Measurements from ENCODE around the gene TWIST2. TPM values are rescaled to one million over a fixed set of nuclear protein-coding genes. Genes with fewer than 3 reads are reported as not detected.

The TWIST2 gene
- total RNA-seq, 1 donor from 2014 or later = 0.16 TPM

DNA sequence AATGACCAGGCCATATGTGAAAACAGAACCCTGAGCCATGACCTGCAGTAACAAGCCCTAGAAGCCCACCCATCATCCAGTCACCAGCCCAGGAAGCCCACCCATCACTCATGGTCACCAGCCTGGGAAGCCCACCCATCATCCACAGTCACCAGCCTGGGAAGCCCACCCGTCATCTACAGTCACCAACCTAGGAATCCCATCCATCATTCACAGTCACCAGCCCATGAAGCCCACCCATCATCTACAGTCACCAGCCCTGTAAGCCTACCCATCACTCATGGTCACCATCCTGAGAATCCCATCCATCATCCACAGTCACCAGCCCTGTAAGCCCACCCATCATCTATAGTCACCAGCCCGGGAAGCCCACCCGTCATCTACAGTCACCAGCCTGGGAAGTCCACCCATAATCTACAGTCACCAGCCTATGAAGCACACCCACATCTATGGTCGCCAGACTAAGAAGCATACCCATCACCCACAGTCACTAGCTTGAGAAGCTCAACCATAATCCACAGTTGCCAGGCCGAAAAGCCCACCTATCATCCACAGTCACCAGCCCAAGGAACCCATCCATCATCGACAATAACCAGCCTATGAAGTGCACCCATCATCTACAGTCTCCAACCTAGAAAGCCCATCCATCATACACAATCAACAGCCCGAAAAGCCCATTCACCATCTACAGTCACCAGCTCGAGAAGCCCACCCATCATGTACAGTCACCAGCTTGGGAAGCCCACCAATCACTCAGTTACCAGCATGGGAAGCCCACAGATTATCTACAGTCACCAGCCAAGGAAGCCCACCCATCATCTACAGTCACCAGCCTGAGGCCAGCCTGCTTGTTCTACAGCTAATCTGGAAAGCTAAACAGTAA, 91.9 kb downstream of the TWIST2 start:
- DNase-seq = no peak

DNA sequence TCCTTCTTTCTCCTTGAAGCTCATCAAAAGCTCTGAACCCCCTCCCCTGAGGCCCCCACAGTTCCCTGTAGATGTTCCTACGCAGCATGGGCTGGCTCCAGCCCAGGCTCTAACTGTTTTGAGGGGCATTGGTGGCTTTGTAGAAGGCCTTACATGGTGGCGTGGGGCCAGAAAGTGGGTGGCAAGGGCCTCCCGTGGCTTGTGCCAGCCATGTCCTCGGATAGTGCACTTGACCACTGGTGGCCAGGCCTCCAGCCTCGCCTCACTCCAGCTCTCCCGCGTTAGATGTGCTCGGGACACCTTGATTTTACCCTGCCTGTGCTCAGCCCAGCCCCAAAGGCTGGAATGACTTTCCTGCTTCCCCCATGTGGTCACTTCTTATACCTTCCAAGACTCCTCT, 92.9 kb downstream of the TWIST2 start:
- no peak for DNase-seq

DNA sequence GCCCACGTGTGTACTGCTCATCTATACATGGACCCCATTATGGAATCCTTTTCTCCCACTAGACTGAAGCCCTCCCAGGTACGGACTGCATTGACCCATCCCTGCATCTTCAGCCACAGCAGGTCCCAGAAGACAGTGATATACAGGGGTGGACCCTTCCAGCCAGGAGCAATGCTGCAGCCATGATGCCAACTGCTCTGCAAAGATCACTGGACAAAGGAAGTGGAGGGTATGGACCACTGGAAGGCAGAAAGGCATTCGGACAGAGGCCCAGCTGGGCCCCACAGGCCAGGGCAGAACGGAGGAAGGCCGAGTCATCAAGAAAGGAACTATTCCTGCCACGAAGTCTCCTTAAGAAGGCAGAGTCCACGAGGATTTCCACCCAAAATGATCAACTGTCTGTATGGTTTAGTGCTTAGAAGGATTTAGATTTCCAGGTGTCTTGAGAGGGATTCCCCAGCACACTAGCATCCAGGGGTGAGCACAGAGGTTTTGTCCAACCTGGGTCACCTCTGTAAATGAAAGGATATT, 93.4 kb downstream of the TWIST2 start:
- no peak for DNase-seq

DNA sequence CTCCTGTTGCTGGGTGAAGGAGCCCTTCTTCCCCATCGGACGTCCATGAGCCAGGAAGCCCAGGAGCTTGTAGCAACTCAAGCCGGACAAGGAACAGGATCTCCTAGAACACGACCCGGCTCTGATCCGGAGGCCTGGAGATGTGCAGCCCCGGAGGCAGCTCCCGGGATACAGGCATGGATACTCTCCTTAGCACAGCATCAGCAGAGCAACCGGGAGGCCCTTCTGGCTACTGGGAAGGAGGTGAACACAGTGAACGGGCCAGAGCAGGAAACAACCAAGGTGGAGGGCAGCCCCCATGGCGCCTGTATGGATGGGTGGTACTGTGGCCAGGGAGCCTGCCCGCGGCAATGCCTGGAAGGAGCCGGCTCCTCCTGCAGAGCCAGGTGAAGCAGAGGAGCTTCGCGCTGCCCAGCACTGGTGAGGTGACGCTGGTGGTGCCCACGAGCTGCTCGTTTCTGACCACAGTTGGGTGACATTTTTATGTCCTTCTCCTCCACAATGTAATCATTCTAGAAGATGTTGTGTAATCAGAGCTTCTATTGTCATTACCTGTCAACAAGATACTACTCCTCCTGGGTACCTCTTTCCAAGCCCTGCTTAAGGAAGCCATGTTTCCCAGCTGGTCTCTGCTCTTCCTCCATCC, 94.3 kb downstream of the TWIST2 start:
- no peak for DNase-seq

DNA sequence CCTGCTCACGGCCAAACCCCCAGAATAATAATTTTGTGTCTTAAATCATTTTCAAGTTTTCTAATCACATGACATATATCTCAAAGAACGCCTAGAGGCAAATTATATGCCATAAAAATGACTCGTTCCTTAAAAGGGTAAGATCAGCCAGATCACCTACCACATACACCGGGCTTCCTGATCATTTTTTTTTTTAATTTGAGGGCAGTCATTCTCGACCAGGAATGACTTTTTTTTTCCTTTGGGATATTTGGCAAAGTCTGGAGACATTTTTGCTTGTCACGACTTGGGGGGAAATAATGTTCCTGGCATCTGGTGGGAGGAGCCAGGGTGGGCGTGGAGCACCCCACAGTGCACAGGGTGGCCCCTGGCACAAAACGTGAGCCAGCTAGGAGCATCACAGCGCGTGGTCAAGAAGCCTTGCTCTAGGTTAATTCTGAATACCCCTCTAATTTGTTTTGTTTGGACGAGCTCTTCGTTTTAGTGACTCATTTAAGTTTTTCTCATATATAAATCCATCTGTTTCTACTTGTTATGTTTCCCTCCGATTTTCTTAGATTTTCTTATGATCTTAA, 94.9 kb downstream of the TWIST2 start:
- DNase-seq = no peak

DNA sequence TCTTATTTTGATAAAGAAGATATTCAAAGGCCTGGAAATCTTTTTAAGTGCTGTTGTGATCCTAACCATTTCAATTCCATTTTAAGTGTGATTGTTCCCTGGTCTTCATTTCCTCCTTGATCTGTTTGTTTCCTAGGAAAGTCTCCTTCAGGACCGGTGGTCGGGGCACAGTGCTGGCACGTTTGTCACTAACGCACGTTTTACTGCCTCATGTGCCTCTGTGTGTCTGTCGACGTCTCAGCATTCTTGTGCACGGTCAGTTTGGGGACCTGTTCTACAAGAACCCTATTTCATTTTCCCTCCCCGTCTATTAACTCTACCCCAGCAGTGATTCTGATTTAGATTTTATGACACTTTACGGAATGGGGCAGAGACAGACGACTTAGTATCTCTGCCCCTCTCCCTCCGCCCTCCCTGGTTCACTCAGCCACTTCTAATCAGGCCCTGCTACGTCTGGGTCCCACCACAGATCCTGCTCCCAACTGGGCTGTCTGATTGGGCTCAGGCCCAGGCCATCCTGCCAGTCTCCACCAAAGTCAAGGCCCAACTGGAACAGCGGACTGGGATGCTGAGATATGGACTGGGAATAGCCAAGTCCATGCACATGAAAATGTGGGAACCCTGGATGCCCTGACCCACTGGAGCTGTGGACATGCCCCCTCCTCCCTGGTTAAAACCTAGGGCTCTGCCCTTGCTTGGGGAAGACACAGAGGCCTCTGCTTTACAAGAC, 95.6 kb downstream of the TWIST2 start:
- DNase-seq = no peak

DNA sequence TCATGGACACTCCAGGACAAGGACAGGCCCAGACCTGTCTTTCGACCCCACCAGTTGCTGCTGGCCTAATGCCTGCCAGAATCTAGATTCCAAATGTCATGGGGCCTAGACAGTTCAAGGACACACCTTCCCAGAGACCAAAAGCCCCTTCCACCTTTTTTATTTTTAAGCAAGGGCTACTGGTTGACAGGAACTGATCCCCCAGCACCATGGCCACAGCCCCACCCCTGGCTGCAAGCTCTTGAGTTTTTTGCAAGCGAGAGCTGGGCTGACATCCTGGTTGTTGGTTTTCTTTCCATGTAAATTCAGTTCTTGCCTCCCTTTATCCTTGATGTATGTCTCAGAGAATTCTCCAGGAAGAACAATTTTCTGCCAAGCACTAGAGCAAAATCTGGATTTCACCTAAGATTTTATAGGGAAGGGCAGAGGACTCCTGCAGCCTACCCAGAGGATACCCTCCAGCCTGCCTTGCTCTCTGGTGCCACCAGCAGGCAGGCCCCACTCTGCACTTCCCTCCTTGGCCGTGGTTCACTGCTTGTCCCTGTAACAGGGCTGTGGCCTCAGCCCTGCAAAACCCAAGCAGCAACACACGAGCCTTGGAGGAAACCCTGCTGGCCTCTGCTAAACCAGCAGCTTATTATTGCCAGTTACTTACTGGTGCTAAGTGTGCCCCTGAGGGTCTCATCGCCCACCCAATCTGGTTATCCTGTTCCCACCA, 97.7 kb downstream of the TWIST2 start:
- DNase-seq = no peak

DNA sequence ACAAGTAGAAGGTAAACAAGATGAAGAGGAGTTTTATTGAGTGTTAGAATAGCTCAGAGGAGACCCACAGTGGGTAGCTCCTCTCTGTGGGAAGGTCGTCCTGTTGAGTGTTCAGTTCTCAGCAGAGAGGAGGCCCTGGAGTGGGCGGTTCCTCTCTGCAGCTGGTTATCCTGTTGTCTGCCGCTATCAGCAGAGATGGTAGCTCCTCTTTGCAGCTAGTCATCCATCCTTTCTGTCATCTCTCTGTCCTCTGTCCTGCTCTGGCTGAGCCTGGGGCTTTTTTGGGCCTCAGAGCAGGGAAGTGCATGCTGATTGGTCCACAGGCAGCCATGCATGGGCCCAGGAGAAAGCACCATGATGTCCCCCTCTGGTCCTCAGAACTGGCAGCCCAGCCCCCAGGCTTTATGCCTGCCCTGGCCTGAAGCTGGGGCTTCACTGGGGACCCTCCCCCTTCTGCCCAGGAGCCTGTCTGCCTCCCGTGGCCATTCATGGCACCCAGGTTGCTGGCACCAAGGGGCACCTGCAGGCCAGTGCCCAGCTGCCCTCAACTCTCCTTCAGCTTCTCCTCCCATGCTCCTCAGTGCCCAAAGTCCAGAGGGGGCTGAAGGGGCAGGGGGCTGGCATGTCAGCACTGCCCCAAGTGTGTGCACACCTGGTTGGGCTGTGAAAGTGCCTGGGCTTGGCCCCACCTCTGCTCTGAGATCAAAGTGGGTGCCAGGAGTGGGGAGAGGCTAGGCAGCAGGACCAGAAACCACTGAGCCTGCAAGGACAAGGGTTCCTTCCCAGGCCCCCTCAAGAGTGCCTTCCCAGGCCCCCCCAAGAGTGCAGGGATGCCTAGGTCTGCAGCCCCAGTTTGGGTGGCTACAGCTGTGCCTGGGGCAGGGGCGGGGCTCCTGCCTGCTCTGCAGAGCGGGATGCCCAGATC, 98.7 kb downstream of the TWIST2 start:
- no peak for DNase-seq

DNA sequence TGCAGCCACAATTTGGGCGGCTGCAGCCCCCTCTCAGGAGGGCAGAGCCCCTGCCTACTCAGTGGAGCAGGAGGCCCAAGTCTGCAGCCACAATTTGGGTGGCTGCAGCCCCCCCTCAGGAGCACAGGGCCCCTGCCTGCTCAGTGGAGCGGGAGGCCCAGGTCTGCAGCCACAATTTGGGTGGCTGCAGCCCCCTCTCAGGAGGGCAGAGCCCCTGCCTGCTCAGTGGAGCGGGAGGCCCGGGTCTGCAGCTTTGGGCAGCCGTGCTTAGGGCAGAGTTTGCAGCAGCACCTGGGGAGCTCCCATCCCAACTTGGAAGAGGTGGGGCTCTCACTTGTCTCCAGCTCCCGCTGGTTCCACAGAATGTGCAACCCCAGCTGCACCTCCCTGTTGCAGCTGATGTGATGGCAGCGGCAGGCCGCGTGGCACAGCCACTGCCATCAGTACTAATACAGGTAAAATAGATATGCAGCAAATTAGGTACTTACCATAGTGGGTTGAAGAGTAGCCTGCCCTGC, 99.4 kb downstream of the TWIST2 start:
- no peak for DNase-seq

DNA sequence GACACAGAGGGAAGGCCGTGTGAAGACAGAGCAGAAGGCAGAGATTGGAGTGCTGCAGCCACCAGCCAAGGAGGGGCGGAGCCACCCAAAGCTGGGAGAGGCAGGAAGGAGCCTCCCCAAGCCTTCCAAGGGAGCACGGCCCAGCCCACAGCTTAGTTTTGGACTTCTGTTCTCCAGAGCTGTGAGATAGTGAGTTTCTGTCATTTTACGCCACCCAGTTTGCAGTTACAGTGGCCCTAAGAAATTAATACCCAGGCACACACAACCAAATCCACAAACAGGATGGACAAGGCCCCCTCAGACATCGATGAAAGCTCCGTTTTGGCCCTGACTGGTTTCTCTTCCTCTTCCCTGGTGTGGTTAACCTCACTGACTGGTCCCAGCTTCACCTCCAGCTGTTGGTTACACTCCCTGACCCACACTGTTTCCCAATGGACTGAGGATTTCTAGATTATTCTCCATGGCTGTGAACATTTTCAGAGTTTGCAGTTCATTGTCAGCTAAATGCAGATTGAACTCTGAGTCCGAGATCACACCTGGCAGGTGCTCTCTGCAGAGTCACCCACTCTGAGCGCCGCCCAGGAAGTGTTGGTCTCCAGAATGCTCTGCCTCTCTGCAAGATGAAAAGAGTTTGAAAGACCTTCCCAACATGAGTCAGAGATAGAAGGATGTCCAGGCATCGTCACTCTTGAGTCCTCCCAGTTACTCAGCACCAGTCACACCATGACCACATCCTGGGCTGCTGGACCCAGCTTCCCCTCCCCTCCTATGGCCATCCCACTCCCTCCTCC, 100.2 kb downstream of the TWIST2 start:
- no peak for DNase-seq

DNA sequence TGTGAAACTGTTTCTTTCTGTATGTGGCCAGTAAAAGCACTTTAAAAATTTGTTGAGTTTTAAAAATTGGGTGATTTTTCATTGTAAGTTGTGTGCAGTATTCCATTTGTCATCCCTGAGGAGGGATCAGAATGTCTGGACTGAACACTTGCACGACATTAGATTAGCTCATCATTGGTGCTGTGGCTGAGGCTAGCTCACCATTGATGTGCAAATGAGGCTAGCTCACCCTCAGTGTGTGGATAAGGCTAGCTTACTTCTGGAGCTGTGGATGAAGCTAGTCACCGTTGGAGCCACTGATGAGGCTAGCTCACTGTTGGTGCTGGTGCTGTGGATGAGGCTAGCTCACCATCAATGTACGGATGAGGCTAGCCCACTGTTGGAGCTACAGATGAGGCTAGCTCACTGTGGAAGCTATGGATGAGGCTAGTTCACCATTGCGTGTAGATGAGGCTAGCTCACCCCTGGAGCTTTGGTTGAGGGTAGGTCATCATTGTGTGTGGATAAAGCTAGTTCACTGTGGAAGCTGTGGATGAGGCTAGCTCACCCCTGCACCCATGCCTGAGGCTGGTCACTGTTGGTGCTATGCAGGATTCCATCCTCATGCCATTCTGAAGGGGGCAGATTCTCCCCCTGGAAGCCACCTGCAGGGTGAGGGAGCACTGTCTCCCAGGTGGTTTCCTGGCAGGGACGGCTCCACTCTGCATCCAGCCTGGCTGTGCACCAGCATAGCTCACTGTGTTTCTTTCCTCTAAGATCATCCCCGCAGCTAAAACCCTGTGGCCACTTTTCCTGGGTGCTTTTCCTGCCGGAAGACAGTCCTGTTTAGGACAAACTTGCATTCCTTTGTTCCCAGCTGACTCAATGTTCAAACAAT, 101.1 kb downstream of the TWIST2 start:
- DNase-seq = no peak

DNA sequence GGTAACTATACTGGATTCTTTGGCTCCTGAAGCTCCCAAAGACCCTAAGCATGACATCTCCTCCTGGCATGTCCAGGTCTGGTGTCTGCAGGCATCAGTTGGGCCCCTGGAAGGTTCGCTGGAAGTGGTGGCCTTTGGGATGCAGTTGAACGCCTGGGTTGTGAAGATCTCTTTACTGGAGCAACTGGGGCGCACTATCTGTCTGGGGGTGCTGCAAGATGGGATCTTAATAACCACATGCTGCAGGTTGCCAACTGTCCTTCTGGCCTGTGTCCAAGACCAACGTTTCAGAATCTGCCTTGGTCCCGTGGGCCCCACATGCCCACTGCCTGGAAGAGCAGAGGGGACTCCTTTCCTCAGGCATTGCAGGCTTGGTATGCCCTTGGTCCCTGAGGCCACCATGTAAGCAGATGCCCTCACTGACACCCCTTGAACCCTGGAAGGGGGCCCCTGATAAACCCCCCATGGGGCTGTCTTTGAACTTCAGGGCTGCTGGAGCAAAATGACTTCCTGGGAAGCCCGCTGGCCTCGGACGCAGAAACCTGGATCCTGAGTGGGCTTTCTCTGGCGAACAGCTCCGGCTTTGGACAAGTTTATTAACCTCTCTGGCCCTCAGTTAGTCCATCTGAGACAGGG, 101.9 kb downstream of the TWIST2 start:
- no peak for DNase-seq

DNA sequence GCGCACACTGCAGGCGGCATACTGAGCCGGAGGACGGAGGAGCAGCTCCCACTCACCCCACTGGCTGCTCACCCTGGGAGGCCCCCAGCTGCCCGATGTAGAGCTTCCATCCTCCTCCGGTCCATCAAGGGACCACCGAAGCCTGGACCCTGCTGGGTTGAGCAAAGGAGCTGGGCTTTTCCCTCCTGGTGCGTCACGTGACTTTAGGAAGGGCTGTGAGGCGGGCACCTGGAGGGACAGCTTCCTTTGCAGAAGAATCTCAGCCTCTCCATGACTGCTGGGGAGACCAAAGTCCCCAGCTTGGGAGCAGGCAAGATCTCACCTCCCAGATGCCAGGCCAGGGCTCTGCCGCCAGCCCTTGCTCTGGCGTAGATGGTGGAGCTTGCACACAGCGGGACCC, 102.7 kb downstream of the TWIST2 start:
- DNase-seq = no peak

DNA sequence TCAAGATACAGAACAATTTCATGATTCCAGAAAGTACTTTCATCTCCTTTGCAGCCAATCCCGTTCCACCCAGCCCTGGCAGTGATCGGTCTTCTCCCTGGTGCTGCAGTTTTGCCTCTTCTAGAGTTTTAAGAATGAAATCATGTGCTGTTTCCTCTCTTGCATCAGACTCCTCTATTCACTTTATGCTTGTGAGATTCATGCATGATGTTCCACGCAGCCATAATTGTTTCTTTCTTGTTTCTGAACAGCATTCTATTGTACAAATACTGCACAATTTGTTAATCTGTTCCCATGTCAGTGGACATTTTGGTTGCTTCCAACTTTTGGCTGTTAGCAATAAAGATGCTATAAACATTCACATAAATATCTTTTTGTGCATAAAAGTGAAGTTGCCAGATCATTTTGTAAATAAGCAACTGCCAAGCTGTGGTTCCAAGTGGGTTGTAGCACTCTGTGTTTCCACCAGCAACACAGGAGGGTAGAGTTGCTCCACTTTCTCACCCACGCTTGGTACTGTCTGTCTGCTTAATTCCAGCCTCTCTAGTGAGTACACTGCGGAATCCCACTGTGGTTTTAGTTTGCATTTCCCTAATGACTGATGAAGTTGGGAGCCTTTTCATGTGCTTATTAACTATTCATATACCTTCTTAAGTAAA, 104.5 kb downstream of the TWIST2 start:
- no peak for DNase-seq

DNA sequence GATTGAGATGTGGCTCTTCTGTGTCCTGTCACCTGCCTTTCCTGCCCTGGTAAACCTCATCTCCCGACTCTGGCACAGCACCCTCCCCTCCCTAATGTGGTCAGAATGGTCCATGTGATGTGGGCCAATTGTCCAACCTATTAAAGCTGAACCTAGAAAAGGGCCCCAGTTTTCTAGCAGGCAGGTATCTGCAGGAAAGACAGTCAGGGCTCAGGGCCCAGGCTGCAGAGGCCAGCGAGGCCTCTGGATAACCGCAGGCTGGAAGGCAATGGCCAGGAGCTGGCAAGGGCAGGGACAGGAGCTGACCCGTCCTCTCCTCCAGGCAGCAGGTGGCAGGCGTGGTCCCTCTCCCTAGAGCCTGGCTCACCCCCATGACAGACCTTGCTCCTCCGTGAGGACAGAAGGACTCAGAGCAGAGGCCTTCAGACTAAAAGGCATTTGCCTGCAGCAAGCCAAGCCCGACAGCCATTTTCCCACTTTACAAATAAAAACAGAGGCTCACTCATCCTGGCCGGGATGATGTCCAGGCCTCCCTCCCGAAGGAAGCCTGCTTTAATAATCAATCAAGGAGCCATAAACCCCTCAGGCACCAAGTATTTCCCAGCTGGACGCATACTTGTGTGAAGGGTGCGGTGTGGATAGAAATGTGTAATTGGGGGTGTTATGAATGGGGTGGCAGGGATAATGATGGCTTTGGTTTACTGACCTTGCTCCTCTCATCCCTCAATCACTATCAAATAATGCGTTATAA, 107.1 kb downstream of the TWIST2 start:
- no peak for DNase-seq

DNA sequence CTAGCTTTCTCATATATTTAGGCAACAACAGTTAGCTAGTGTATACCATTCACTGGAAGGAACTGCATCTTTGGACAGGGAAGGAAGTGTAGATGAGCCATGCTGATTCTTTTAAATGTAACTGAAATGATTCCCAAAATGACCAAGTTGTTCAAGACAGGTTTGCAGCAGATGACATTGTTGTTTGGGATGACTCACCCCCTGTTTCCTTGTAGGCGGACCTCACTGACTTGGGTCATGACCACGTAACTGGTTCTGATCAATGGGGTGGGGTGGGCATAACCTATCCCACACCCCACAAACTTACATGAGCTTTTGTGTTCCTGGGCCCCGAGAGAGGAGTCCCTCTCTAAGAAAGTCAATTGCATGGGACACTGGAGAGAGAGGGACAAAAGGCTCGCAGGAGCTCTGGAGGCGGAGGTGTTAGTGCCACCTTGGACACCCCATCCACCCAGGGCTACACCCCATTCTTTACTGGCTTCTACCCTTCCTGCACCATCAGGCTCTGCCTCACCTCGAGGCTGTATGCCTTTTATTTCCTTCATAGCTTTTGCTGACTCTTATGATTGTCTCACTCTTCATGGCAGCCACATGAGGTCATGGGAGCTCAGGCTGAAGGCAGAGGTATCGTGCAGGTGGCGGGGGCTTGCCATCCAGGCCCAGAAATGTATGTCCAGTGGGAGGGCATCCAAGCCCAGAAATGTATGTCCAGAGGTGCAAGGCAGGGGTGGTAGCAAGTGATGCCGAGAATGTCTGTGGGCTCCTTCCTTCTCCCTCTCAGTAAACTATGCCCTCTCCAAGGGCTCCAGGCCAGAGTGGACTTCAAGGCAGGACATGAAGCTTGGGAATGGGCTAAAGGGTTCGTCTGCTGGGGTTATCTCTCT, 108.0 kb downstream of the TWIST2 start:
- no peak for DNase-seq
